Caki2 (cell line): ENCODE measurements around the gene C17orf78. TPM values are rescaled to one million over a fixed set of nuclear protein-coding genes. Genes with fewer than 3 reads are reported as not detected.
"Not testable (repeated sequence)": the region's sequence is repeated elsewhere in the genome, so short reads cannot be mapped to it uniquely, and the experiment has no call there.

Source experiments
- DNase-seq: peaks from one replicate; pipeline ENCODE4 v3.0.0-alpha.2; 2015; ENCODE audit warnings: low read depth
- in situ Hi-C: cut with HindIII; loops from 2 replicates; pipeline ENCODE4 v1.10.0; 2016; ENCODE audit warnings: low sequenced_read_pairs, low pct_unique_long_range_greater_than_20kb, mixed read lengths
- total RNA-seq: library from RNA; depleted of rRNA; stranded (reverse); fragments of >200 nt; shearing (Covaris generic); gene quantifications from 2 replicates; pipeline ENCODE4 v1.2.3, GENCODE V29; 2014; ENCODE audit warnings: low replicate concordance; rRNA removed

The C17orf78 gene
- total RNA-seq, 1 experiment from 2014 or later = not detected

GRCh38 chr17:37422971-37423625 lies 47.3 kb downstream of the C17orf78 start:
- no peak for DNase-seq
- in situ Hi-C loops = no loop called here

DNA sequence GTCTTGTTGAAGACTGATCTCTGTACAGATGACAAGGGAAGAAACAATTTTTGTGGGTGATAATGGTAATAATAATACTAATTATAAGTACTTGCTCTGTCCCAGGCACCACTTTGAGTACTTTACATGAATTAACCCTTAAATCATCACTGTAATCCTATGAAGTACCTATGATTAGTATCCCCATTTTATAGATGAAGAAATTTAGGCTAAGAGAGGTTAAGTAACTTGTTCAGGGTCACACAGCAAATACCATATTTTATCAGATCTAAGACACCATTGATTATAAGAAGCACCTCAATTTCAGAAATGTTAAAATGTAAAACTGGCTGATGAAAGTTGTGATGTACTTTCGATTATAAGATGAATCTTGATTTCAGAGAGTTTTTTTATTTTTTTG lies 49.5 kb downstream of the C17orf78 start:
- no peak for DNase-seq
- in situ Hi-C loops = no loop called here

DNA sequence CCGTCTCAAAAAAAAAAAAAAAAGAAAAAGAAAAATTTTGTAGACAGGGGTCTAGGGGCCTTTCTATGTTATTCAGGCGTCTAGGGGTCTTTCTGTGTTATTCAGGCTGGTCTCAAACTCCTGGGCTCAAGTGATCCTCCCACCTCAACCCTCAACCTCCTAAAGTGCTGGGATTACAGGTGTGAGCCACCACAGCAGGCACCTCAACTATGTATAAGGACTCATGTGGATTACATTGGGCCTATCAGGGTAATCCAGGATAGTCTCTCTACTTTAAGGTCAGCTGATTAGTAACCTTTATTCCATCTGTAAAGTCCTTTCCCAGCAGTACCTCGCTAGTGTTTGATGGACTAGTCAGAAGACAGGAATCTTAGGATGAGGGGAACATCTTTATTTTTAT lies 53.3 kb downstream of the C17orf78 start:
- in situ Hi-C loops = no loop called here
- no peak for DNase-seq

DNA sequence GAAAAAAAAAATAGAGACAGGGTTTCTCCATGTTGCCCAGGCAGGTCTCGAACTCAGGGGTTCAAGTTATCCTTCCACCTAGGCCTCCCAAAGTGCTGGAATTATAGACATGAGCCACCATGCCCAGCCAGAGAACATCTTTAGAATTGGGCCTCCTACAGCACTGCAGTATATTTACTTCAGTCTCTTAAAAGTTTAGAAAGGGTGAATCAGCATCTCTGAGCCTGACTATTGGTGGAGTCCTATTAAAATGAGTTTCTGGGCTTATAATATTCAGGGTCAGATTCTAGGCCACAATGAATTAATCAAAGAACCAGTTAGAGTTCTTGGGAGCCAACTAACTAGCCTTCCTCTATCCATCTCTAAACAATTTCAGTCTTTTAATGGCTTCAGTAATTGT lies 53.7 kb downstream of the C17orf78 start:
- DNase-seq = no peak
- in situ Hi-C loops = no loop called here

- in situ Hi-C loops = no loop called here
- no peak for DNase-seq
Measured at GRCh38 chr17:37430051-37430627, 54.4 kb downstream of the C17orf78 start.

GRCh38 chr17:37432671-37433070 lies 56.9 kb downstream of the C17orf78 start:
- DNase-seq = no peak
- in situ Hi-C loops = no loop called here

- in situ Hi-C loops = no loop called here
Measured at GRCh38 chr17:37438141-37438540, 62.4 kb downstream of the C17orf78 start.

DNA sequence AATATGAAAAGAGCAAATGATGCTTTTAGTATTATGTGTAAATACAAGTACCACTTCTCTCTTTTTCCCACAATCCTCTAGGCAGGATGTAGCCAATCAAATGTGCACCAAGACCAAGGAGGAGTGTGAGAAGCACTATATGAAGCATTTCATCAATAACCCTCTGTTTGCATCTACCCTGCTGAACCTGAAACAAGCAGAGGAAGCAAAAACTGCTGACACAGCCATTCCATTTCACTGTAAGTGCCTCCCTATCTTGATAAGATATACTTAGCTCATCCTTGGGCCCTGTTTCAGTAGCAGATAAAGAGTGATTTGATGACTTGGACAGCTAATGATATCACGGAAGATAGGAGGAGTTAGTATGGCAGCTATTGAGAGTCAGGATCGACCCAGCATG lies 64.6 kb downstream of the C17orf78 start:
- in situ Hi-C loops = no loop called here
- no peak for DNase-seq

More at GRCh38 chr17:37438141-37438540, 62.4 kb downstream of the C17orf78 start:
- no peak for DNase-seq

- in situ Hi-C loops, DNase-seq: not testable (repeated sequence)
Measured at GRCh38 chr17:37441369-37442014, 65.7 kb downstream of the C17orf78 start.

Other genes with a start within 250 kb of the C17orf78 start
- 30.8 and 34.5 TPM in 2 replicates for gene ACACA, start 30.9 kb downstream of the C17orf78 start, total RNA-seq
- 6.8 and 14.1 TPM in 2 replicates for gene TADA2A, start 30.9 kb downstream of the C17orf78 start, total RNA-seq
- gene DUSP14, start 113.9 kb downstream of the C17orf78 start, total RNA-seq = 39.4 and 40.2 TPM in 2 replicates
- 3.9 and 6.8 TPM in 2 replicates for gene SYNRG, start 233.4 kb downstream of the C17orf78 start, total RNA-seq